Posterior cingulate gyrus (tissue), 11 donors: ENCODE data around the gene LMCD1.

Experiments
- DNase-seq, 10 donors: peaks; one replicate each; pipeline versions ENCODE4 v3.0.0 to v3.0.0-alpha.2; 2020 to 2021; ENCODE audit warnings: mixed read lengths in 3 of 10
- intact Hi-C: fragments of 100-400 bp; cut with DNase I; formaldehyde crosslinking; loops from one replicate; pipeline ENCODE4 v1.15.1; 2023

LMCD1 gene

GRCh38 chr3:8608041-8608790 lies 106.6 kb downstream of the LMCD1 start:
- intact Hi-C loops, result no loop called here
- no peak for DNase-seq

GRCh38 chr3:8608791-8609467 lies 107.3 kb downstream of the LMCD1 start:
- intact Hi-C loops, result no loop called here
- DNase-seq, result no peak

GRCh38 chr3:8610951-8611350 lies 109.3 kb downstream of the LMCD1 start:
- intact Hi-C loops, result no loop called here
- no peak for DNase-seq

GRCh38 chr3:8617921-8618320 lies 116.3 kb downstream of the LMCD1 start:
- intact Hi-C loops, result no loop called here
- no peak for DNase-seq

GRCh38 chr3:8618950-8619349 lies 117.3 kb downstream of the LMCD1 start:
- intact Hi-C loops, result no loop called here
- DNase-seq, result no peak

GRCh38 chr3:8619548-8619947 lies 117.9 kb downstream of the LMCD1 start:
- DNase-seq, result no peak
- intact Hi-C loops, result no loop called here

GRCh38 chr3:8621141-8621540 lies 119.5 kb downstream of the LMCD1 start:
- intact Hi-C loops, result no loop called here
- DNase-seq, result no peak

- no peak for DNase-seq
- intact Hi-C loops, result no loop called here
Observed at GRCh38 chr3:8621872-8622271, 120.2 kb downstream of the LMCD1 start.

GRCh38 chr3:8622873-8623691 lies 121.5 kb downstream of the LMCD1 start:
- intact Hi-C loops, result loop anchor here (1.0 kb wide), 1 partner anchor 181 kb away; no protein-coding TSS in a partner anchor
- peak; percentile 47 to 95 (median 75) for DNase-seq

- intact Hi-C loops, result loop anchor here (1.0 kb wide), 1 partner anchor 181 kb away; no protein-coding TSS in a partner anchor
- DNase-seq, result no peak
Observed at GRCh38 chr3:8623741-8624140, 122.1 kb downstream of the LMCD1 start.
